KMS-11 (cell line): ENCODE measurements around the gene CCT7.

ENCODE experiments used
- H2AFZ ChIP-seq: fragments of 200-600 bp; sonication (generic); 2 replicates; pipeline ENCODE4 v1.6.1; 2016; ENCODE audit warnings: antibody characterized with exemption, mixed run types, low read depth
- H3K27ac ChIP-seq: fragments of 200-600 bp; sonication (generic); 2 replicates; pipeline ENCODE4 v1.6.1; 2016; ENCODE audit warnings: mild to moderate bottlenecking, mixed run types
- H3K27me3 ChIP-seq: fragments of 200-600 bp; sonication (generic); 2 replicates; pipeline ENCODE4 v1.6.1; 2017; ENCODE audit warnings: mild to moderate bottlenecking, low read depth, mixed run types, moderate library complexity; ENCODE audit not compliant: insufficient read depth
- H3K36me3 ChIP-seq: fragments of 200-600 bp; sonication (generic); 2 replicates; pipeline ENCODE4 v1.6.1; 2017; ENCODE audit warnings: mild to moderate bottlenecking, mixed run types; ENCODE audit not compliant: insufficient read depth
- H3K4me1 ChIP-seq: fragments of 200-600 bp; sonication (generic); 2 replicates; pipeline ENCODE4 v1.6.1; 2016; ENCODE audit warnings: mild to moderate bottlenecking, low read depth, mixed run types; ENCODE audit not compliant: poor library complexity, severe bottlenecking
- H3K4me2 ChIP-seq: fragments of 200-600 bp; sonication (generic); 2 replicates; pipeline ENCODE4 v1.7.0; 2016; ENCODE audit warnings: mild to moderate bottlenecking, mixed run types
- H3K4me3 ChIP-seq: fragments of 200-600 bp; sonication (generic); IDR thresholded peaks from 2 replicates; pipeline ENCODE4 v1.6.1; 2017; ENCODE audit warnings: low read depth, low read length, mixed read lengths; ENCODE audit not compliant: insufficient read depth
- H3K79me2 ChIP-seq: fragments of 200-600 bp; sonication (generic); 2 replicates; pipeline ENCODE4 v1.6.1; 2016; ENCODE audit warnings: low read depth, mixed run types; ENCODE audit not compliant: insufficient read depth
- H3K9ac ChIP-seq: fragments of 200-600 bp; sonication (generic); 2 replicates; pipeline ENCODE4 v1.6.1; 2016; ENCODE audit warnings: mild to moderate bottlenecking, mixed run types
- H4K20me1 ChIP-seq: fragments of 200-600 bp; sonication (generic); 2 replicates; pipeline ENCODE4 v1.6.1; 2016; ENCODE audit warnings: mild to moderate bottlenecking, mixed run types; ENCODE audit not compliant: insufficient read depth
- TF ChIP-seq, protein P1 (sequence below): fragments of 200-600 bp; sonication (generic); conservative IDR thresholded peaks from 2 replicates; pipeline ENCODE4 v1.6.1; 2017; ENCODE audit warnings: low read depth, mild to moderate bottlenecking, antibody characterized with exemption, low read length, moderate library complexity, mixed read lengths

CCT7 gene

DNA sequence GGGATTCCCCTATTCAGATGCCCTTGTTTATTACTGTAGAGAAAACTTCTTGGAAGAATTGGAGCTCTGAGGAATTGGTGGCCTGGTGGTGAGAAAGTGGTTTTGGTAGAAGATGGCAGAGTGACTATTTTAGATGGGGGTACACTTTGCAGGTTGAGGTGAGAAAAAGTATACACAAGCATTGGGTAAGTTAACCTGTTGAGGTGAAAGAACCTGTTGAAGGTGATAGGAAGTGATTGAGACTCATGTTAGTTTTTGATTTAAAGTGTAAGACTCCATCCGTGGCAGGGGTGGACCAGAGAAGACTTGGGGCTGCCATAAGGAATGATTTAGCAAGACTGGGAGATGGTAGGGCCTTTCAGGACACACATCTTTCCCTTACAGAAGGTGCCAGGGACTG lies 3.1 kb downstream of the CCT7 start:
- Histone ChIP-seq H3K4me3 (no peak overlapping the region), H3K4me1 (peaks cover 34% of the 10 kb centered on the region), H3K4me2 (no peak overlapping the region), H3K79me2 (peaks cover 82% of the 10 kb centered on the region), H3K9ac (no peak overlapping the region), H4K20me1 (peaks cover 59% of the 10 kb centered on the region), H3K36me3 (peaks cover 20% of the 10 kb centered on the region; the same call in 1 of the 2 replicates), H2AFZ (no peak overlapping the region), H3K27ac (no peak overlapping the region), H3K27me3 (no peaks in the 10 kb centered on the region)
- TF ChIP-seq, protein P1, sequence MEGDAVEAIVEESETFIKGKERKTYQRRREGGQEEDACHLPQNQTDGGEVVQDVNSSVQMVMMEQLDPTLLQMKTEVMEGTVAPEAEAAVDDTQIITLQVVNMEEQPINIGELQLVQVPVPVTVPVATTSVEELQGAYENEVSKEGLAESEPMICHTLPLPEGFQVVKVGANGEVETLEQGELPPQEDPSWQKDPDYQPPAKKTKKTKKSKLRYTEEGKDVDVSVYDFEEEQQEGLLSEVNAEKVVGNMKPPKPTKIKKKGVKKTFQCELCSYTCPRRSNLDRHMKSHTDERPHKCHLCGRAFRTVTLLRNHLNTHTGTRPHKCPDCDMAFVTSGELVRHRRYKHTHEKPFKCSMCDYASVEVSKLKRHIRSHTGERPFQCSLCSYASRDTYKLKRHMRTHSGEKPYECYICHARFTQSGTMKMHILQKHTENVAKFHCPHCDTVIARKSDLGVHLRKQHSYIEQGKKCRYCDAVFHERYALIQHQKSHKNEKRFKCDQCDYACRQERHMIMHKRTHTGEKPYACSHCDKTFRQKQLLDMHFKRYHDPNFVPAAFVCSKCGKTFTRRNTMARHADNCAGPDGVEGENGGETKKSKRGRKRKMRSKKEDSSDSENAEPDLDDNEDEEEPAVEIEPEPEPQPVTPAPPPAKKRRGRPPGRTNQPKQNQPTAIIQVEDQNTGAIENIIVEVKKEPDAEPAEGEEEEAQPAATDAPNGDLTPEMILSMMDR, result no peak

DNA sequence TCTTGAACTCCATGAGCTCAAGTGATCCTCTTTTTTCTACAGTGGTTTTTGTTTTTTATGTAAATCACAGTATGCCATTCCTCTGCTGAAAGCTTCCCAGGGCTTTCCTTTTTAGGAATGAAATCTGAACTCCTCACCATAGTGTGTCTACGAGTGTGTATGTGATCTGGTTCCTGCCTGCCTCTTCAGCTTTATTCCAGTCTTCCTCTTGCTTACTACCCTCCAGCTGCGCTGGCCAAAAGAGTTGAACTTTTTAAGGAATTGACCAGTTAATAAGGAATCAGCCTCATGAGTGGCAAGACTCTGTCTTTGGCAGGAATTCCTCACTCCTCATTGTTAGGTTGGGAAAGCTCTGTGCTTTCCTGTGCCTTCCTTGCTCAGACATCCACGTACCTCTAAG lies 4.0 kb downstream of the CCT7 start:
- no peak overlapping the region for H3K4me2 ChIP-seq
- no peaks in the 10 kb centered on the region for H3K27me3 ChIP-seq
- no peak overlapping the region for H3K4me3 ChIP-seq
- peaks cover 34% of the 10 kb centered on the region for H3K4me1 ChIP-seq
- peaks cover 90% of the 10 kb centered on the region for H3K79me2 ChIP-seq
- TF ChIP-seq, protein P1, result no peak
- peaks cover 59% of the 10 kb centered on the region for H4K20me1 ChIP-seq
- no peak overlapping the region for H2AFZ ChIP-seq
- no peak overlapping the region for H3K9ac ChIP-seq
- H3K27ac ChIP-seq, result no peak overlapping the region
- peaks cover 20% of the 10 kb centered on the region; the same call in 1 of the 2 replicates for H3K36me3 ChIP-seq

DNA sequence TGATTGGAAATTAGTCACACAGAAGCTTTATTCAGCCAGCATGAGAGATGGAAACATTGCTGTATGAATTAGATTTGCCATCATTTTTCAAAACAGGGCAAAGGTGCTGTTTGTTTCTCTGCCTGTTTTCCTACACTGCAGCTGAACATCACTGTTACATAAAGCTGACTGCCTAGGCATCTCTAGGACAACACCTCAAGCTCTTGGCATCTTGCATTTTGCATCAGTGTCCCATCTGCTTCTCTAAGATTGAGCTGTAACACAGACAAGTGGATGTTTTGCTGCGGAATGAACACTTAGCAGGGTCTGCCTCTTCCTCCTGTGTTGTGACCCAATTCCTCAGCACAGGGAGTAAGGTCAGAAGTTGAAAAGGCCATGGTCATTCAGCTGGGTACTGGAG lies 4.9 kb downstream of the CCT7 start:
- peaks cover 59% of the 10 kb centered on the region for H4K20me1 ChIP-seq
- TF ChIP-seq, protein P1, result no peak
- H3K4me2 ChIP-seq, result no peak overlapping the region
- no peak overlapping the region for H3K9ac ChIP-seq
- peaks cover 92% of the 10 kb centered on the region for H3K79me2 ChIP-seq
- H3K36me3 ChIP-seq, result peaks cover 24% of the 10 kb centered on the region
- peaks cover 34% of the 10 kb centered on the region for H3K4me1 ChIP-seq
- H3K27me3 ChIP-seq, result no peaks in the 10 kb centered on the region
- no peak overlapping the region for H2AFZ ChIP-seq
- no peak overlapping the region for H3K27ac ChIP-seq
- no peak overlapping the region for H3K4me3 ChIP-seq

DNA sequence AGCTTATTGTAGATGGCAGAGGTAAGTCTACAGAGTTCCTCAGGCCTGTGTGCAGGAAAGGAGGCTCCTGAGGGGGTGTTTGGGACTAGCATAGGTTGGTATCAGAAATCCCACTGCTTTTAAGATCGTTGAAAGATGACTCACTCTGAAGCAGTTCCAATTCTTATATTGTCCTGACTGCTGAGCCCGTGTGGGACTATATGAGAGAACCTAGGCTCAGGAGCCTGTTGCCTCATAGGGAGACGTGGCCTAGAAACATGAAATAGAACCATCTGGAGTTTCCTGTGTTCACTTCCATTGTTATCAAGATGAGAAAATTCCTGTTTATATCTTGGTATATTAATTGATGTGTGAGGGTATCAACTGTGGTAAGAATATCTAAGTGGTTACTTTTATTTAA lies 5.7 kb downstream of the CCT7 start:
- H3K9ac ChIP-seq, result no peak overlapping the region
- H3K27ac ChIP-seq, result no peak overlapping the region
- H3K4me3 ChIP-seq, result no peak overlapping the region
- H3K36me3 ChIP-seq, result peaks cover 32% of the 10 kb centered on the region
- H4K20me1 ChIP-seq, result peaks cover 59% of the 10 kb centered on the region
- H3K27me3 ChIP-seq, result no peaks in the 10 kb centered on the region
- peaks cover 84% of the 10 kb centered on the region for H3K79me2 ChIP-seq
- H3K4me2 ChIP-seq, result no peak overlapping the region
- no peak overlapping the region for H2AFZ ChIP-seq
- TF ChIP-seq, protein P1, result no peak
- H3K4me1 ChIP-seq, result peaks cover 34% of the 10 kb centered on the region
